HG03354 (cell line): Measurements from ENCODE around the gene BST1.

Experiments used
- ATAC-seq: cut with Tn5 transposase; IDR thresholded peaks from one replicate; pipeline ENCODE4 v1.9.1; 2021; ENCODE audit warnings: mild to moderate bottlenecking; ENCODE audit not compliant: unreplicated experiment, poor library complexity, severe bottlenecking

BST1 gene

DNA sequence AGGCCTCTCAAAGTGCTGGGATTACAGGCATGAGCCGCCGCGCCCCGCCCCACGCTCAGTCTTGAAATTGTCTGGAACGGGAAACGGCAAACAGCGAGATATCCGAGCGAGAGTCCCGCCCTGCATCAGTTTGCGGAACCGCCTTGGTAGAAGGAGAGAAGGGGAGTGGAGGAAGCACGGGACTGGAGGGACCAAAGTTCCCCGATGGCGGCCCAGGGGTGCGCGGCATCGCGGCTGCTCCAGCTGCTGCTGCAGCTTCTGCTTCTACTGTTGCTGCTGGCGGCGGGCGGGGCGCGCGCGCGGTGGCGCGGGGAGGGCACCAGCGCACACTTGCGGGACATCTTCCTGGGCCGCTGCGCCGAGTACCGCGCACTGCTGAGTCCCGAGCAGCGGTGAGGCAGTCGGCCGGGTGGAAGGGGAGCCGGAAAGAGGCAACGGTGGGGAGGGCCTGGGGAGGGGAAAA lies at the start of gene BST1:
Gene BST1 (plus strand): TSS at position 125 of the 463 bp plus-strand sequence. CDS start 80 bp downstream, at position 205.
- peak; percentile 77 for ATAC-seq

DNA sequence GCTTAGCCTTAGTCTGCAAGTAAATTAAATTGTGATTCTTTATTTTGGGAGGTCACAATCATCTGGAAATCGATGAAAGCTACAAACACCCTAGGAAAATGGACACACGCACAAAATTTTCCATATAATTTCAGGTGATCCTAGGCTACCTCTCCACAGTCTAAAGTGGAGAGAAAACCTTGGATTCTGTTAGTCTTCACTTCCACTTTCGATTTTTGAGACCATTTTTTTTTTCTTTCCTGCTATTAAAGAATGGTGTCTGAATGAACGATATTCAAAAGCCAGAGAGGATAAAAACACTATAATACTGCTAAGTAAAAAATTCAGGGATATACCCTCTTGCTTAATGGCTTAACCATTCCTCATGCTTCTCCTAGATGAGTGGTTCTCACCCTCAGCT lies 49.4 kb upstream of the BST1 start:
- ATAC-seq, result no peak

DNA sequence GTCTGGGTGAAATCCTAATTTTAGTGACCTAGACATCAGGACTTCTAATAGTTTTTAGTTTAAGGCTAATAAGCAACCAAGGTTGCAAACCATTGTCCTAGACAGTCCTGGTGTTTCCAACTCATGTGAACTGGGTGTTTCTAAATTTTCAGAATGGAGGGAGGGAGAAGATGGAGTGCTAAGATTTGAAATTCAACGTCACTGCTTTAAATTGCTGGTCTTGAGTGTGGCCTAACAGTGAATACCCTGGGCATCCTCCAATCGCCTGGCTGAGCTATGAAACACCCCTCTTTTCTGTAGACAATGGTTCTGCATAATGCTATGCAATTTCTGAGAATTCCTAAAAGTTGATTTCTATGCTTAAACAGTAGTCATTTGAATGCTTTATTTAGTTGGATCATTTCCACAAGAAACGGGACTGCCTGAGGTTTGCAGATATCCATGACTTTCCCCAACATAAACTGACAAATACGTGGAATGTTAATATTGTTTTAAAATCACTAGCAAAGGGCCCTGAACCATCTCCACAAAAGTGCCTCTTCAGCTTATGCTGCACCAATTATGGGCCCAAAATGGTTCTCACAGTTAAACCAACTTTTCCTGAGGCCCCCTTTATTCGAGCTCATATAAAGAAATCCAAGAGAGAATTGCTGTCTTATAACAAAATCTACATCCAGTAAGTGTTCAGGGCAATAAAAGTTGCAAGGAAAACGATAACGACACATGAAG lies 48.8 kb upstream of the BST1 start:
- ATAC-seq, result peak; percentile 34

- peak; percentile 59 for ATAC-seq
Observed at GRCh38 chr4:15654593-15655222, 48.2 kb upstream of the BST1 start.

DNA sequence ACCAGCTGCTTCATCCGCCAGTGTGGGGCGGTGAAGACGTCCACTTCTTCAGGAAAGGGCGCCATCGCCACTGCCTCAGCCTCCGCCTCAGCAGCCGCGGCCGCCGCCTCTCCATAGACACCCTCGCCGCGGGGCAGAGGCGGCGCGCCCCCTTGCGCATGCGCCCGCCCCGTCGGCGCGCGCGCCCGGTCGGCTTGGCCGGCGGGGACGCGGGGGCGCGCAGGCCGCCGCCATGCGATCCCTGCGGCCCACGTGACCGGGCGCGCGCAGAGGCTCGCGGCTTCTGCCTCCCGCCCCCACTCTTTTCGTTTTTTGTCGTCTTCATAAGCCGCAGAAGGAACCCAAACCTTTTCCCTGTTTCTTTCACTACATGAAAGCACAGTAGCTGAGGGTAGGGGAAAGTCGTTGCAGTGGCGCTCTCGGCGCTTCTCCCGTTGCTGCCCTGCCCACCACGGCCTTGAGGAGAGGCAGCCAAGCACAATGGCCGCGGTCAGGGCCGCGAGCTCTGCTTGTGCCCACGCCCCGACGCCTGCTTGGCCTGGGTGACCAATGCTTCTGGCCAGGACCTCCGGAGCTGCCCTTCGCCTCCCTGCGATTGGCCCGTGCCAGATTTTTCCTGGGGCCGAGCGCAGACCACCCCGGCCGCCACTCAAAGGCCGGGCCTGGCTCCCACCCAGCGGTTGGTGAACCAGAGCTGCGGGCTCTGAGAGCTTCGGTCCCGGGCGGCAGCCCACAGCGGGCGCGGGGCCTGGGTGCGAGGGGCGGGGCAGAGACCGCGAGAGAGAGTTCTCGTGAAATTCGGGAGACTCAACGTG lies 47.4 kb upstream of the BST1 start, which contains the start of gene FBXL5:
Gene FBXL5 (minus strand): TSS at position 135 of the 815 bp plus-strand sequence. CDS start 70 bp downstream, at position 65.
- ATAC-seq, result peak; percentile 73

- ATAC-seq, result no peak
Observed at GRCh38 chr4:15656038-15656470, 46.8 kb upstream of the BST1 start.

- ATAC-seq, result no peak
Observed at GRCh38 chr4:15657366-15657765, 45.5 kb upstream of the BST1 start.

GRCh38 chr4:15658136-15658770 lies 44.6 kb upstream of the BST1 start:
- no peak for ATAC-seq

DNA sequence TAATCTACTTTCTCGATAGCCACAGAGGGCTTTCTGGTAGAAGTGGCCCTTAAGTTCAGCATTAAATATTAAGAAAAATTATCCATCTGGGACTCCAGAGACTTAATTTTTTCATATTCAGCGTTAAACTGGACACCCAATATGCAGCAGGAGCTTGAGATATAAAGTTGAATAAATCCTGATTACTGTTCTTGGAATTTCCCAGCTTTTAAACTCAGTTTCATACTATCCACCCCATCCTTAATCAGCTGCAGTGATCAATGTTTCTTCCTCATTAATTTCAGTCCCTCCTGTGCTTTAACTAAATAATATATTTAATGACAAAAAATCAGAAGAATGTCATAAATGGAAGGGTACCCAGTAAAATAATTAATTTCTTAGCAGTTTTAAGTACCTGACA lies 44.1 kb upstream of the BST1 start:
- no peak for ATAC-seq

DNA sequence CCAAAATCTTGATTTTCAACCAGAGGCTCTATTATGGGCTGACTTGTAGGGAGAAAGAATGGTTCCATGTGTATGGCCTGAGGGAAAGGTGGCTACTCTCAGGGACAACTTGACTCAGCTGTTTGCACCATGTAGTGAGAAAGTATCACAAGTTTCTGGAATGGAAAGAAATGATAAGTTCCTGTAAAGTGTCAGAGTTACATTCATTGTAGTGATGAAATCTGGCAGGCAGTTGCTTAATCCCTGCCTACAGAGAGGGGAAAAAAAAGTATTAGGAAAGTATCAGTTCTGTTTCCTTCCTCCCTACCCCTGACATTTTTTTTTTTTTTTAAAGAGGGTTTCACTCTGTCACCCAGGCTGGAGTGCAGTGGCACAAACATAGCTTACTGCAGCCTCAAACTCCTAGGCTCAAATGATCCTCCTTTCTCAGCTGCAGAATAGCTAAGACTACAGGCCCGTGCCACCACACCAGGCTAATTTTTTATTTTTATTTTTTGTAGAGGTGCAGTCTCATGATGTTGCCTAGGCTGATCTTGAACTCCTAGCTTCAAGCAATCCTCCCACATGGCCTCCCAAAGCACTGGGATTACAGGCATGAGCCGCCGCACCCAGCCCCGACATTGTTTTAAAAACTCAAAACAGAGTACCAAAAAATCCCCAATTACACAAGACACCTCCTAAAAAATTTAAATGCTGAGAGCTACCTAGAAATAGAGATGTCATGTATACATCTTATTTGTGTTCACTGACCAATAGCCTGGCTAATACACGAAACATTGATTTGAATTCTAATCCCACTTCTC lies 42.9 kb upstream of the BST1 start:
- no peak for ATAC-seq

GRCh38 chr4:15665753-15666365 lies 37.0 kb upstream of the BST1 start:
- ATAC-seq, result no peak

DNA sequence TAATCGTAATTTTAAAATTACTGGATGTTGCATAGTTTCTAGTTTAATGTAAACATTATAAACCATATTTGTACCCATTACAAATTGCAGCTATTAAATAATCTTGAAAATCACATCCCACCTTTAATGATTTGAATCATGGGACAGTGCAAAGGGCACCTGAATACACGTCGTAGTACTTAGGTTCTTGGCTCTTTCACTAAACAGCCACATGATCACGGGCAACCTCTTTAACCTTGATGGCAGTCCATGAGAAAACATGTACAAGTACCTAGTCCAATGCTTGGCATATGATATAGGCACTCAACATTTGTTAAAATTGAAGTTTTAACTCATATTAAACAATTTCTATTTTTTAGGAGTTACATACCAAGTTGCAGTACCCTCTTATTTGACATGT lies 35.9 kb upstream of the BST1 start:
- ATAC-seq, result no peak

- ATAC-seq, result no peak
Observed at GRCh38 chr4:15668566-15669435, 34.1 kb upstream of the BST1 start.

DNA sequence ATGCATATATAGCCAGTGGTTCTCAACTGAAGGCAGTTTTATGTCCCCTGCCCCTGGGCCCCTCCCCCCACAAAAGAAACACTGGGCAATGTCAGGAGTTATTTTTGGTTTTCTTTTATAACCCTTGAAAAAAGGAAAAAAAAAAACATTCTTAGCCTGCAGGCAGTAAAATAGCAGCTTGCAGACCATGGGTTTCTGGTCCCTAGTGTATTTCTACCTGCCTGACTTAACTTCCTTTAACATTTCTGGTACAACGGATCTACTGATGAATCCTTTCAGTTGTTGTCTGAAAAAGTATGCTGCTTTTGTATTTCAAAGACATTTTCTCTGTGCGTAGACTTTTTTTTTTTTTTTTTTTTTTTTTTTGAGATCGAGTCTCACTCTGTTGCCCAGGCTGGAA lies 32.3 kb upstream of the BST1 start:
- ATAC-seq, result no peak

GRCh38 chr4:15672101-15672500 lies 30.8 kb upstream of the BST1 start:
- ATAC-seq, result no peak

DNA sequence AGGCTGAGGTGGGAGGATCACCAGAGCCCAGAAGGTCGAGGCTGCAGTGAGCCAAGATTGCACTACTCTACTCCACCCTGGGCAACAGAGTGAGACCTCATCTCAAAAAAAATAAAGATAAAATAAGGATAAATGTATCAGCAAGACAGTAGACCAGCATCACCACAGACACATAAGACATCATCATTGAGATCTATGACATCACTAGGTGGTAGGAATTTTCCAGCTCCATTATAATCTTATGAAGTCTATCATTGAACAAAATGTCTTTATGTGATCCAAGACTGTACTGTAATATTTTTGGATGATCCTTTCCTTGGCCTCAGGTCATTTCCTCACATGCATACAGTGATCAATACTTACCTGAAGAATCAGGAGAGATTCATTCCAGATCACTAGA lies 29.5 kb upstream of the BST1 start:
- no peak for ATAC-seq

DNA sequence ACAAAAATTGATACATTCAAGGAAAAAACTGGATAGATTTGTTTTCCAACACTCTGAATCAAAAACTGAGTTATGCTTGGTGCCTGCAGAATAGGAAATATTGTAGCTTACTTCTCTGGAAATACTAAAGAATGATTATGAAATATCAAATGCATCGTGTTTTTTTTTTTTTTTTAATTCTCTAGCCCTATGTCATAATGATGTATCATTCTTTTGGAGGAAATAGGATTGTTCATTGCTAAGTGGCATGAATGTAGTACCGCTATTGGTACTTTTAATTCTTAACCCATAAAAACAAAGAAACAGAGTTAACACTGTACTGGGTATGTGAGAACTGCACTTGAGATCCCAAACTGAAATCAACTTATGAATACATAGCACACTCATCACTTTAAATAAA lies 28.8 kb upstream of the BST1 start:
- no peak for ATAC-seq

DNA sequence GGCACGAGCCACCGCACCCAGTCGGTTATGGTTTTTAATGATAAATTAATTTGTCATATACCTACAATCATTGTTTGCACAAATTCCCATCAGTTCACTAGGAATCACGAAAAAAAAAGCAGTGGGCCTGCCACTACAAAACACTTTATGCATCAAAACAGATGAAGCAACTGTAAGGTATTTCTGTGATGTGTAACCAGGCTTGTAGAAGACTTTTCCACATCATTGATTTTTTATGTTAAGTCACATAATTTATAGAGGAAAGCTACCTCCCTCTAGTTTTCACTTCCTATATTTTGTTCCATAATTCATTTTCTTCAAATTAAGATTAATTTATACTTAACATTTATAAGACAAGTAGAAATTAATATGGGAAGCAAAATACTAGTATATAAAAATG lies 27.9 kb upstream of the BST1 start:
- ATAC-seq, result no peak
